Activated CD4-positive, alpha-beta T cell treated with anti-CD3 and anti-CD28 coated beads, Interleukin-2, amount 10 ng/mL, durations not matched to agents 24 days and 14 days (primary cell): ENCODE data around the gene GRM3. TPM values are rescaled to one million over a fixed set of nuclear protein-coding genes. Genes with fewer than 3 reads are reported as not detected.

Source experiments
- DNase-seq: peaks from one replicate; pipeline ENCODE4 v3.0.0; 2022
- H3K27ac Mint-ChIP-seq: one replicate; pipeline ENCODE4 v1.8.0; 2022; ENCODE audit warnings: mild to moderate bottlenecking, mixed read lengths
- H3K27me3 Mint-ChIP-seq: one replicate; pipeline ENCODE4 v1.8.0; 2022; ENCODE audit warnings: mixed read lengths
- H3K36me3 Mint-ChIP-seq: one replicate; pipeline ENCODE4 v1.8.0; 2022; ENCODE audit warnings: low read depth, mild to moderate bottlenecking, mixed read lengths
- H3K4me1 Mint-ChIP-seq: one replicate; pipeline ENCODE4 v1.8.0; 2021; ENCODE audit warnings: mixed read lengths
- H3K4me3 Mint-ChIP-seq: one replicate; pipeline ENCODE4 v1.8.0; 2022; ENCODE audit warnings: mild to moderate bottlenecking, moderate library complexity, mixed read lengths
- H3K9me3 Mint-ChIP-seq: one replicate; pipeline ENCODE4 v1.8.0; 2021; ENCODE audit warnings: mixed read lengths
- intact Hi-C: fragments of 100-400 bp; cut with micrococcal nuclease; formaldehyde crosslinking; loops from one replicate; pipeline ENCODE4 v1.15.1; 2023
- total RNA-seq: library from RNA; stranded (reverse); gene quantifications from 2 replicates; pipeline ENCODE4 v1.2.3, GENCODE V29; 2022

The GRM3 gene
- total RNA-seq, 1 donor from 2014 or later: not detected

DNA sequence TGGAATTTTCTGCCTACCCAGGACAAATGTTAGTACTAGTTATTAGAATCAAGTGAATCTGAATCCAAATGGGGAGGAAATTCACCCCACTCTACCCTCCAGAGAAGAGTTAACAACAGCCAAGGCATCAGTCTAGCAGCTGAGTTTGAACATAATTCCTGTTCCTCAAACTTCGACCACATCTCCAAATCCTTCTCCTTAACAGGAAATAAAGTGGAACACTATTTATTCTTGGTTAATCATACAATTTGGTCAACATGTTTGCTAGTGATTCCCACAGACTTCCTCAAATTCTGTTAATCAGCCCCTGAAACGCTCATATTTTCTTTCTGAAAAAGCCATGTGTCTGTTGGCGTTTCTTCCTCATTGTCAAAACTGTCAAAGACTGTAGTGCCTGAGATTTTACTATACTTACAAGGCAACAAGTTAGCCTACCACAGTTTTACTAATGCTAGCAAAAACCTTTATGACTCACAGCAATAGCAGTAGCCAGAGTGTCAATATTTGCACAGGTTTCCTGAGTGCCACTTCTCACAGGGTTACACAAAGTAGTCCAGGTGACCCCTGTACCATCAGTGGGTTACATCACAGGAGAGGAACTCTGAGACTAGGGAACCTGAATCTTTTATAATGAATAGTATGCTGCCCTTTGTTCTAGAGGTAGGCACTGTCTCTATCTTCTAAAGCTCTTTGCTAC lies 202.9 kb downstream of the GRM3 start:
- Mint-ChIP-seq H3K27ac (no peak overlapping the region), H3K4me1 (no peaks in the 10 kb centered on the region), H3K9me3 (no peaks in the 10 kb centered on the region), H3K27me3 (no peaks in the 10 kb centered on the region), H3K36me3 (no peaks in the 10 kb centered on the region), H3K4me3 (no peak overlapping the region)
- no peak for DNase-seq
- intact Hi-C loops: no loop called here

DNA sequence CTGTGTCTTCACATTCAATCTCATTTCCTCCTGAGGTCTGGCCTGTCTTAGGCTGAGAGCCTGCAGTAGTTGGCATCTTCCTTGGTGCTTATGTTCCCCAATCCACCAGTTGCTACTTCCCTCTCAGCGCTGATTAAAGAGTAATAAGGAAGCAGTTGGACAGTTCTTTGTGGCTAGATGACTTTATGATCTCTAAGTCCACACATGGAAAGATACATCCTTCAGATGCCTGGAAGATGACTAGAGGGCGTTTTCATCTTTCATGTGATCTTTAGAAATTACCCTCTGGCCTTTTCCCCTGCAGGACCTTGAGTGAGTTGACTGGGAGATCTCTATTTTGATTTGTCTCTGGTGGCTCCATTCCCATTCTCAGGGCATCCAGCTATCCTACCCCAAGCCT lies 204.5 kb downstream of the GRM3 start:
- H3K36me3 Mint-ChIP-seq: no peaks in the 10 kb centered on the region
- DNase-seq: no peak
- no peaks in the 10 kb centered on the region for H3K4me1 Mint-ChIP-seq
- no peaks in the 10 kb centered on the region for H3K9me3 Mint-ChIP-seq
- no peaks in the 10 kb centered on the region for H3K27me3 Mint-ChIP-seq
- intact Hi-C loops: no loop called here
- no peak overlapping the region for H3K4me3 Mint-ChIP-seq
- H3K27ac Mint-ChIP-seq: no peak overlapping the region

DNA sequence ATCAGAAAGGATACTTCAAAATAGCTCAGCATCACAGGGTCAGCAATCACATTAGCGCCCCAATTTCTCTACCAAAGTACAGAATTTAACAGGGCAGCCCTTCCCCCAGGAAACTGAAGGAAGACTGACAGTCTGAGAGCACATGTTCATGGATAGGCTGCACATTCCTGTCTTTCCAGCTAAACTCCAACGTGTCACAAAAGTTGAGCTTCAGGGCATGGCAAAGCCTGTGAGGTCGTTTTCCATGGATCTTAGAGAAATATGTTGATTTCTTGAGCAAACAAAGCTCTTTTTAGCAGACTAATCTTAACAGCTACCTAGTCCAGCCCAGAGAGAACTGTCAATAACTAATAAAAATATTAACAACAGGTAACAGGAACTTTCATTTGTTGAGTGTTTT lies 207.9 kb downstream of the GRM3 start:
- Mint-ChIP-seq H3K27ac (no peak overlapping the region), H3K27me3 (no peaks in the 10 kb centered on the region), H3K4me3 (no peak overlapping the region), H3K4me1 (no peaks in the 10 kb centered on the region), H3K9me3 (no peaks in the 10 kb centered on the region), H3K36me3 (no peaks in the 10 kb centered on the region)
- DNase-seq: no peak
- intact Hi-C loops: no loop called here

DNA sequence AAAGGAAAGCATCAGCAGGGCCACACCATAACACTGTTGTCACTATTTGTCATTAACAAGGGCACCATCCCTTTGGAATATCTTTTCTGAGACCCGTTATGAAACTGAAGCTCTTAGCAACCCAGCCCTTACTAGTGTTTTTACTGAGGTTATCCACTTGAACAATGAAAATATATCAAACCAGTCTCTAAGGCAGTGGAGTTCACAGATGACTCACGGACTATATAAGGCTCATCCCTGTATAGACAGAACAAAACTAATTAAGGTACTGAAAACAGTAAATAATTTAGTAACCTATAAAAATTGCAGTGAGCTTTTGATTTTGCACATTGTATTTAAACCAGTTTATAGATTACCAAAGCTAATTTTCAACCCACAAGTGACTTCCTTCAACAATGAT lies 219.7 kb downstream of the GRM3 start:
- DNase-seq: no peak
- H3K27me3 Mint-ChIP-seq: no peaks in the 10 kb centered on the region
- H3K27ac Mint-ChIP-seq: no peak overlapping the region
- no peaks in the 10 kb centered on the region for H3K9me3 Mint-ChIP-seq
- no peaks in the 10 kb centered on the region for H3K36me3 Mint-ChIP-seq
- no peak overlapping the region for H3K4me3 Mint-ChIP-seq
- no peaks in the 10 kb centered on the region for H3K4me1 Mint-ChIP-seq
- intact Hi-C loops: no loop called here

DNA sequence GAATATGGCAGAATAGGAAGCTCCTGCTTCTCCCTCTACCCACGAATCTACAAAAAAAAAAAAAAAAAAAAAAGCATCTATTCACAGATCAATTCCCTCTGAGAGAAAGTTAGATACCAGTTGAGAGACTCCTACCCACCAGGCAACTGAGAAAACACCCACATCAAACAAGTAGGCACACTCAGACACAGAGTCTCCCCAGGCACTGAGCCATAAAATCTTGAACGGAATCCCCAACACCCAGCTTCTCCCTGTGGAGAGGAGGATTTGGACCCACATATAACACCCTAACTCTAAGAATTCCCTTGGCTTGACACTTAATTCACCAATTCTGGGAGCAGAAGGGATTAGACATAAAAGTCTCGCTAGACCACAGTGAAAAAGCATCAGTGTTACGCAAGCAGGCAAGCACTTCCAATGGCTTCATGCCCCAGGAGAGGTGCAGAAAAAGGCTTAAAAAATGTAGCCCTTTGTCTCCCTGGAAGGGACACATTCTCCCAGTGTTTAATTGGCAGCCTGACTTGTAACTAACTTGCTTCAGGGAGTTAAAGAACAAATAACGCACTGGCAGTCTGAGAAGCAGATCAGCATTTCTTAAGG lies 223.6 kb downstream of the GRM3 start:
- Mint-ChIP-seq H3K9me3 (no peaks in the 10 kb centered on the region), H3K36me3 (no peaks in the 10 kb centered on the region), H3K4me3 (no peak overlapping the region), H3K4me1 (no peaks in the 10 kb centered on the region), H3K27me3 (no peaks in the 10 kb centered on the region), H3K27ac (no peak overlapping the region)
- no peak for DNase-seq
- intact Hi-C loops: no loop called here

DNA sequence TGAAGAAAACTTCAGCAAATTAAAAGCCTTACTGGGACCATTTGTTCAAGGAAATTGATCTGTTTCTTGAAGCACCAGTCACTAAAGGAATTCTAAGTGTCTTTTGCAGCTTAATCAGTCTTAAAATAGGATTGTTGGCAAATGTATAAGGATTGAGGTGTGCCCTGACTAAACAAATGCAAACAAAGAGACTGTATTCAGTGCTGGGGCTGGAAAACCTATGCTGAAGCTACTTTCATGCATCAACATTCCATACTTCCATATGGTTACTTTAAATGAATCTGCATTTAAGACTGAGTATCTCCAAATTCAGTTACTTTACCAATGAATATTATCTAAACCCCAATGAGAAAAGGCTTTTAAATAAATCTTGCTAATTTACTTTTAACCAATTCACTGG lies 232.4 kb downstream of the GRM3 start:
- no peaks in the 10 kb centered on the region for H3K27me3 Mint-ChIP-seq
- no peaks in the 10 kb centered on the region for H3K36me3 Mint-ChIP-seq
- H3K9me3 Mint-ChIP-seq: no peaks in the 10 kb centered on the region
- intact Hi-C loops: no loop called here
- no peak overlapping the region for H3K27ac Mint-ChIP-seq
- H3K4me1 Mint-ChIP-seq: no peaks in the 10 kb centered on the region
- H3K4me3 Mint-ChIP-seq: no peak overlapping the region
- DNase-seq: no peak

DNA sequence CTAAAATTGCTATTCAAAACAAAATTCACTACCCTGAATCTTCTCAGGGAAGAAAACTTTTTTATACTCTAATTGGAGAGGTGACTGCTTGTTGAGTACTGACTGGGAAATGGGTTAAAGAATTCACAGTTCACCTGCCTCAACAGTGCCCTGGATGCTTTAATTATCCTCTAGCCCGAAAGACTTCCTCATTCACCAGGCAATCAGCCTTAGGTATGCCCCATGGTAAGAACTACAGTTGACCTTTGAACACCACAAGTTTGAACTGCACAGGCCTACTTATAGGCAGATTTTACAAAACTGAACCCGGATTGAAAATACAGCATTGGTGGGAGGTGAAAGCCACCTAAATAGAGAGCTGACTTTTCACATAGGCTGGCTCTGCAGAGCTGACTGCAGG lies 240.4 kb downstream of the GRM3 start:
- Mint-ChIP-seq H3K4me1 (no peaks in the 10 kb centered on the region), H3K36me3 (no peaks in the 10 kb centered on the region), H3K27ac (no peak overlapping the region), H3K9me3 (peaks cover 9% of the 10 kb centered on the region), H3K27me3 (no peaks in the 10 kb centered on the region), H3K4me3 (no peak overlapping the region)
- intact Hi-C loops: no loop called here
- no peak for DNase-seq

DNA sequence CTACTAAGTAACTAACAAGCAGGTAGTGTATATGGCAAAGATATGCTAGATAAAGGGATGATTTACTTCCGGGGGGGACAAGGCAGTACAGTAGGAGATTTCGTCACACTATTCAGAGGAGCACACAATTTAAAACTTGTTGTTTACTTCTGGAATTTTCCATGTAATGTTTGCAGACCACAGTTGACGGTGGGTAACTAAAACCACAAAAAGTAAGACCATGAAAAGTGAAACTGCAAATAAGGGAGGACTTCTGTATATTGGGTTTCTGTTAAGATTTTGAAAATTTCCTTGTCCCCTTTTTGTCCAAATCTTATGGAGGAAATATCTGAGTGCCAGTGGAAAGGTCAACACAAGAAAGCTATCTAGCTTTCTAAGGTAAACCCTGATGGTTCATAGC lies 245.8 kb downstream of the GRM3 start:
- Mint-ChIP-seq H3K4me3 (no peak overlapping the region), H3K9me3 (peaks cover 9% of the 10 kb centered on the region), H3K27me3 (no peaks in the 10 kb centered on the region), H3K4me1 (no peaks in the 10 kb centered on the region), H3K36me3 (no peaks in the 10 kb centered on the region), H3K27ac (no peak overlapping the region)
- no peak for DNase-seq
- intact Hi-C loops: no loop called here

DNA sequence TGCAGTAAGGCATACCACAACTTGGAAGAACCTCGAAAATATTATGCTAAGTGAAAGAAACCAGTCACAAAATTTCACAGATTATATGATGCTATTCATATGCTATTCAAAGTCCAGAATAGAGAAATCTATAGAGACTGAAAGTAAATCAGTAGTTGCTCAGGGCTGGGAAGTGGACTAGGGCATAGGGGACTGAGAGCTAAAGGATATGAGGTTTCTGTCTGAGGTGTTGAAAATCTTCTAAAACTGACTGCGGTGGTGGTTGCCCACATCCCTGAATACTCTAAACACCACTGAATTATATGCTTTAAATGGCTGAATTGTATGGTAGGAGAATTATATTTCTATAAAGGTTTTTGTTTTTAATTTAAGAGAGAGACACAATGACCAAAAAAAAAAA lies 254.5 kb downstream of the GRM3 start:
- H3K36me3 Mint-ChIP-seq: no peaks in the 10 kb centered on the region
- H3K9me3 Mint-ChIP-seq: no peaks in the 10 kb centered on the region
- H3K27me3 Mint-ChIP-seq: no peaks in the 10 kb centered on the region
- no peak overlapping the region for H3K4me3 Mint-ChIP-seq
- DNase-seq: no peak
- no peaks in the 10 kb centered on the region for H3K4me1 Mint-ChIP-seq
- no peak overlapping the region for H3K27ac Mint-ChIP-seq
- intact Hi-C loops: no loop called here

DNA sequence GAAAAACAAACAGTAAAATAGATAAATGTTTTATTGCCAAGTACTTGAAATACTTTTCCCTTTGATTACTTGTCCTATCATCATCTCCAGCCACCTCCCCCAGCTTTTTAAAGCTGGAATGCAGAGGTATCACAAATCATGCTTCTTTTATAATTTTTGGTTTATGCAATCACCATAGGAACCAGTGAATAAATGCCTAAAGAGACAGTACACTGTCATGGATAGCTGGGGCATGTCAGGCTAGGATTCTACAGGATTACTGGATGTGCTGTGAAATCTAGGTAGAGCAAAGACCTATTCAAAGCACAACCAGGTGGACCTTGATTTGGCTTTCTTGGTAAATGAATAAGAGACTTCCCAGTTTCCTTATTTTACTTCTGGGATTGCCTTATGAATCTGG lies 257.2 kb downstream of the GRM3 start:
- no peak for DNase-seq
- Mint-ChIP-seq H3K27ac (no peak overlapping the region), H3K4me1 (no peaks in the 10 kb centered on the region), H3K27me3 (no peaks in the 10 kb centered on the region), H3K36me3 (no peaks in the 10 kb centered on the region), H3K9me3 (no peaks in the 10 kb centered on the region), H3K4me3 (no peak overlapping the region)
- intact Hi-C loops: no loop called here

DNA sequence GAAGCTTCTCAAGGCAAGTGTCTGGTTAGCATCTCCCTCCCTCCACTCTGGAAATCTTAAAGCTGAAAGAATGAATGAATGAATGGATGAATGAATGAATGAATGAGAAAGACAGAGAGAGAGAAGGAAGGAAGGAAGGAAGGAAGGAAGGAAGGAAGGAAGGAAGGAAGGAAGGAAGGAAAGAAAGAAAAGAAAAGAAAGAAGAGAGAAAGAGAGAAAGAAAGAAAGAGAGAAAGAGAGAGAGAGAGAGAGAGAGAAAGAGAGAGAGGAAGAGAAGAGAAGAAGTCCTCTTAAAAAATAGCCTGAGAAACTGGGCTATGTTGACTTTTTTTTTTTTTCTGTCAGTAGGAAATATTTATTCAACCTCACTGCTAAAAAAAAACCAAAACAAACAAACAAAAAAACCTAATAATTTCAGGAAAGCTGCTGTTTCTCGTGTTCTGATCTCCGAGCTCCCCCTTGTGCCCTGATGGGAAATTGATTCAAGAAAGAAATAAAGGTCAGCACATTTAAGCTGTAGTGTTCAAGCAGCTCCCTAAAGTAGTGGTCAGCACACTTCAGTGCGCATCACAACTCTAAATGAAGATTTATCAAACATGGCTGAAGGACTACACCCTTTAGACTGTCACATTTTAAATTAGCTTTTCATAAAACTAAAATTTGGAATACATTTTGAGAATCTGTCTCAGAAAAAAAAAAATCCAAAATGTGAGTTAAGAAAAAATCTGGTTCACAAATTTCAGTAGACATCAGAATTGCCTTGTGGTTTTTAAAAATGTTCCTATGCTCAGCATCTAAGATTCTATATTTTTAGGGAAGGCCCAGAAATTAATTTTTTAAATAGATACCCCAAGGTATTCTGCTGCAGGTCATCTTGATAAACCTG lies 261.5 kb downstream of the GRM3 start:
- no peak for DNase-seq

DNA sequence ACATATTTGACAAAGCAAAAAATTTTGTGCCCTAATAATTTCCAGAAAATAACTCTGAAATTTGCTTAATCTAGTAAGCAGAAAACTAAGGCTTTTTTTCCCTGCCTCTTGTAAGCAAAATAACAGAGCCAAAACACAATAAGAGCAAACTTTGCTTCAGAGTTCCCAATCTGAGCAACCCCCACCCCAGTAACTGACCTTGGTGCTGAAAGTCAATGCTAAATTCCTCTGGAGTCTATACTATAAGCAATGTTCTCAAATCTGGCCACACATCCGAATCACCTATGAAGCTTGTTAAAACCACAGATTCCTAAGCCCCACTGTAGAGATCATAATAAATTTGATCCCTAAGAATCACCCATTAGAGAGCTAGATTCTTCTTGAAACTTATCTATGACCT lies 265.2 kb downstream of the GRM3 start:
- Mint-ChIP-seq H3K36me3 (no peaks in the 10 kb centered on the region), H3K4me1 (no peaks in the 10 kb centered on the region), H3K4me3 (no peak overlapping the region), H3K27me3 (no peaks in the 10 kb centered on the region), H3K27ac (no peak overlapping the region), H3K9me3 (no peaks in the 10 kb centered on the region)
- intact Hi-C loops: no loop called here
- DNase-seq: no peak

More for the DNA sequence above, 261.5 kb downstream of the GRM3 start:
- Mint-ChIP-seq H3K36me3 (no peaks in the 10 kb centered on the region), H3K27ac (no peak overlapping the region), H3K4me3 (no peak overlapping the region), H3K27me3 (no peaks in the 10 kb centered on the region), H3K4me1 (no peaks in the 10 kb centered on the region), H3K9me3 (no peaks in the 10 kb centered on the region)
- intact Hi-C loops: no loop called here

DNA sequence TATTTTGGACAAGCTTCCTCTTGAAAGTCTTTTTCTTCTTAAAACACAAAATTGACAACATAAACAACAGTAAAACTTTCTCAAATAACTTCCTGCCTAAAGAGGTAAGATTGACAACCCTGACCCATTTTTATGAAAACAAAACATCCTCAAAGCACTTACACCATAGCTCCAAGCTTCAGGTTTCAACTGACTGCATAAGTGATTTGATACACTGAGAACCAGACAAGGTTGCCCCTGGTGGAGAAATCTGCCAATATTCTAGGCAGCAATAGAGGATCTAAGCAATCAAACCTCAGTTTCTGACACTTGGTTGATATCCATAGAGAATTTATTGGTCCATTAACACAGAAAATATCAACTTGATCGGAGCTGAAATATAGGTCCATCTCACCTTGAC lies 267.9 kb downstream of the GRM3 start:
- H3K4me1 Mint-ChIP-seq: peaks cover 2% of the 10 kb centered on the region
- no peaks in the 10 kb centered on the region for H3K27me3 Mint-ChIP-seq
- no peaks in the 10 kb centered on the region for H3K36me3 Mint-ChIP-seq
- DNase-seq: no peak
- no peaks in the 10 kb centered on the region for H3K9me3 Mint-ChIP-seq
- no peak overlapping the region for H3K27ac Mint-ChIP-seq
- H3K4me3 Mint-ChIP-seq: no peak overlapping the region
- intact Hi-C loops: no loop called here

DNA sequence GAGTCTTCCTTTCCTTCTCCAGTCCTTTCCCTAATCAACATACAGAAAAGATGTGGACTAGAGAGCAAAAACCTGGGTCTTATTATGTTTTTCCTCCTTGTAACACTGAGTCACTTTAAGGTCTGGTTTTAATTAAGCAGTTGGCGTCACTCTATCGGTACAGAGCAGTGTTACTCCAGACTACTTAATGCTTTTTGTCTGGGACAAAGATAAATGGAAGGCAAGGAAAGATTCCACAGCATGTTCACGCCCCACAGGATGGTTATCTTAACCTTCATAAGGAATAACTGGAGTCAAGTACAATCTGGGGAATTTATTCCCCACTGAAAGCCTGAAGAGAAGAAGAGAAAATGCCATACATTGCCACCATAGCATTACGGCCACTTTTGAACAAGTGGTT lies 270.0 kb downstream of the GRM3 start:
- no peaks in the 10 kb centered on the region for H3K27me3 Mint-ChIP-seq
- H3K9me3 Mint-ChIP-seq: no peaks in the 10 kb centered on the region
- intact Hi-C loops: no loop called here
- no peak overlapping the region for H3K27ac Mint-ChIP-seq
- H3K4me1 Mint-ChIP-seq: peaks cover 2% of the 10 kb centered on the region
- no peak overlapping the region for H3K4me3 Mint-ChIP-seq
- no peak for DNase-seq
- H3K36me3 Mint-ChIP-seq: no peaks in the 10 kb centered on the region
